Mesendoderm (in vitro differentiated cells): ENCODE measurements around the gene SLC7A4.

Experiments
- DNase-seq: peaks from one replicate; pipeline ENCODE4 v3.0.0; 2013
- H2AK5ac ChIP-seq: 2 replicates; pipeline ENCODE4 v1.6.1; 2013; ENCODE audit warnings: low read length, inconsistent platforms
- H2BK120ac ChIP-seq: 2 replicates; pipeline ENCODE4 v1.6.1; 2013; ENCODE audit warnings: low read depth, mild to moderate bottlenecking, low read length, moderate library complexity, mixed read lengths
- H2BK15ac ChIP-seq: replicated peaks from 2 replicates; pipeline ENCODE4 v1.6.1; 2013; ENCODE audit warnings: low read depth, mild to moderate bottlenecking, moderate library complexity
- H2BK5ac ChIP-seq: 2 replicates; pipeline ENCODE4 v1.6.1; 2013; ENCODE audit warnings: low read length, inconsistent platforms
- H3K18ac ChIP-seq: 2 replicates; pipeline ENCODE4 v1.6.1; 2013; ENCODE audit warnings: mild to moderate bottlenecking, low read length, mixed read lengths
- H3K23ac ChIP-seq: one replicate; pipeline ENCODE4 v1.6.1; 2013; ENCODE audit warnings: low read length
- H3K27ac ChIP-seq: 2 replicates; pipeline ENCODE4 v1.5.1; 2013; ENCODE audit warnings: low read depth, mild to moderate bottlenecking, inconsistent platforms, low read length, moderate library complexity
- H3K27me3 ChIP-seq: 2 replicates; pipeline ENCODE4 v1.6.1; 2013; ENCODE audit warnings: low read length, control low read depth, mild to moderate bottlenecking, inconsistent platforms; ENCODE audit not compliant: insufficient read depth, poor library complexity
- H3K36me3 ChIP-seq: 2 replicates; pipeline ENCODE4 v1.6.1; 2013; ENCODE audit warnings: low read length, inconsistent platforms; ENCODE audit not compliant: control insufficient read depth, insufficient read depth
- H3K4ac ChIP-seq: one replicate; pipeline ENCODE4 v1.6.1; 2013; ENCODE audit warnings: low read depth, mild to moderate bottlenecking, low read length, moderate library complexity
- H3K4me1 ChIP-seq: 2 replicates; pipeline ENCODE4 v1.6.1; 2013; ENCODE audit warnings: low read depth, low read length, inconsistent platforms; ENCODE audit not compliant: control insufficient read depth
- H3K4me2 ChIP-seq: 2 replicates; pipeline ENCODE4 v1.6.1; 2013; ENCODE audit warnings: low read length
- H3K4me3 ChIP-seq: 2 replicates; pipeline ENCODE4 v1.5.1; 2013; ENCODE audit warnings: mild to moderate bottlenecking, low read length
- H3K56ac ChIP-seq: one replicate; pipeline ENCODE4 v1.6.1; 2013; ENCODE audit warnings: low read length
- H3K79me1 ChIP-seq: 2 replicates; pipeline ENCODE4 v1.6.1; 2013; ENCODE audit warnings: low read length, inconsistent platforms
- H3K79me2 ChIP-seq: 2 replicates; pipeline ENCODE4 v1.6.1; 2013; ENCODE audit warnings: mild to moderate bottlenecking, low read length; ENCODE audit not compliant: control insufficient read depth, insufficient read depth
- H3K9ac ChIP-seq: 2 replicates; pipeline ENCODE4 v1.6.1; 2013; ENCODE audit warnings: low read length, inconsistent platforms
- H4K5ac ChIP-seq: one replicate; pipeline ENCODE4 v1.6.1; 2013; ENCODE audit warnings: low read length
- H4K8ac ChIP-seq: one replicate; pipeline ENCODE4 v1.6.1; 2013; ENCODE audit warnings: low read depth, mild to moderate bottlenecking, control low read depth, low read length, moderate library complexity
- WGBS: extraction: QIAGEN DNeasy Blood & Tissue Kit; methylation state at CpG from one replicate; pipeline ENCODE4 v1.1.7; 2013; ENCODE audit warnings: low lambda C conversion rate, missing lambda C conversion rate; ENCODE audit not compliant: insufficient coverage; ENCODE audit errors: extremely low coverage; 5-methylcytosine and 5-hydroxymethylcytosine counted together

SLC7A4 gene

DNA sequence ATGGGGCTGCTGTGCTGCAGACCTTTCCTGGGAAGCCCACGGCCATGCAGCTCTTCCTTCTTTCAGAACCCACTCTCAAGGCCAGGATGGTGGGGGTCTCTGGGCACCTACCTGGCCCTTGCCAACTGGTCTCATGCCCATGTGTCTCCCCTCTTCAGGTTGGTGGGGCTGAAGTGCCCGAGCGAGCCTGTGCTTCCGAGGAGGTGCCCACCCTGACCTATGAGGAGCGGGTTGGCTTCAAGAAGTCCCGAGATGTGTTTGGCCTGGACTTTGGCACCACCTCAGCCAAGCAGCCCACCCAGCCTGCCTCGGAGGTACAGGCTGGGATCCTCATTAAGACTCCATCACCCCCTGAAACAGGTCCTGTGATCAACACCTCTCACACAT, 40.3 kb downstream of the SLC7A4 start:
- Histone ChIP-seq H3K36me3 (peaks cover 2% of the 10 kb centered on the region), H2BK15ac (no peak overlapping the region), H4K5ac (no peak overlapping the region), H3K27ac (no peak overlapping the region), H3K4me1 (no peaks in the 10 kb centered on the region), H3K27me3 (no peaks in the 10 kb centered on the region), H3K18ac (no peak overlapping the region), H3K79me2 (no peaks in the 10 kb centered on the region), H3K23ac (no peak overlapping the region), H2BK120ac (no peak overlapping the region), H3K4ac (no peak overlapping the region), H3K56ac (no peak overlapping the region), H3K4me2 (no peak overlapping the region), H3K79me1 (no peaks in the 10 kb centered on the region), H3K9ac (no peak overlapping the region), H3K4me3 (no peak overlapping the region), H4K8ac (no peak overlapping the region), H2BK5ac (no peak overlapping the region), H2AK5ac (no peak overlapping the region)
- DNase-seq = no peak
- no CpG with 5 or more reads among the region's 7 CpGs for WGBS

DNA sequence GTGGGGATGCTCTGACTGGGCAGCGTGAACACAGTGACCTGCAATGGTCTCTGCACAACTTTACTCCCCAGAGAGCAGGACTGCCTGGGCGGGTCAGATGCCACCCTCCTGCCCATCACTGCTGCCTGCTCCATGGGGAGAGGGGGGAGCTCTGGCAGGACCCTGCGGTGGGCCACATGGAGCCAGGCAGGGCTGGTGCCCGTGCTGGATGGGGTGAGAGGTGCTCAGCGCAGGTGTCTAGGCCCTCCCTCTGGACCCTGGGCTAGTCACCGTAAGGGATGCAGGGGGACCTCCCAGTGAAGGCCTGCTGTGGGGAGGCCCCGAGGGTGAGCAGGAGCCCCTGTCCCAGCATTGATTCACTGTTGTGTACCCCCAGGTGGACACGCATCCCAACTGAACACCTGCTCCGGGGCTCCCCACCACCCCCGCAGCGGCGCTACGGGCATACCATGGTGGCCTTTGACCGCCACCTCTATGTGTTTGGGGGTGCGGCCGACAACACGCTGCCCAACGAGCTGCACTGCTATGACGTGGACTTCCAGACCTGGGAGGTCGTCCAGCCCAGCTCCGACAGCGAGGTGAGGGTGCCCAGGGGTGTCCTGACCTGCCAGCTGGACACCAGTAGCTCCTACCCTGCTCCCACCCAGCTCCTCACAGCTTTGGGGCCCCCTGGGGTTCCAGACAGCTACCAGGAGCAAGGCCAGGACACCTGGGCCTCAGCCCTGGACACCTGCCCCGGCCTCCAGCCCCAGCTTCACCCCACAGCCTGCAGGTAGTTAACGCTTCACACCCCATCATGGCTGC, 40.9 kb downstream of the SLC7A4 start:
- Histone ChIP-seq H3K79me2 (no peaks in the 10 kb centered on the region), H2AK5ac (no peak overlapping the region), H3K4me2 (no peak overlapping the region), H3K23ac (no peak overlapping the region), H2BK5ac (no peak overlapping the region), H4K8ac (no peak overlapping the region), H3K27me3 (no peaks in the 10 kb centered on the region), H3K9ac (no peak overlapping the region), H3K18ac (no peak overlapping the region), H3K4me3 (no peak overlapping the region), H2BK120ac (no peak overlapping the region), H3K4ac (no peak overlapping the region), H4K5ac (no peak overlapping the region), H3K79me1 (no peaks in the 10 kb centered on the region), H2BK15ac (no peak overlapping the region), H3K56ac (no peak overlapping the region), H3K4me1 (no peaks in the 10 kb centered on the region), H3K36me3 (peaks cover 2% of the 10 kb centered on the region), H3K27ac (no peak overlapping the region)
- no CpG with 5 or more reads among the region's 24 CpGs for WGBS
- no peak for DNase-seq

DNA sequence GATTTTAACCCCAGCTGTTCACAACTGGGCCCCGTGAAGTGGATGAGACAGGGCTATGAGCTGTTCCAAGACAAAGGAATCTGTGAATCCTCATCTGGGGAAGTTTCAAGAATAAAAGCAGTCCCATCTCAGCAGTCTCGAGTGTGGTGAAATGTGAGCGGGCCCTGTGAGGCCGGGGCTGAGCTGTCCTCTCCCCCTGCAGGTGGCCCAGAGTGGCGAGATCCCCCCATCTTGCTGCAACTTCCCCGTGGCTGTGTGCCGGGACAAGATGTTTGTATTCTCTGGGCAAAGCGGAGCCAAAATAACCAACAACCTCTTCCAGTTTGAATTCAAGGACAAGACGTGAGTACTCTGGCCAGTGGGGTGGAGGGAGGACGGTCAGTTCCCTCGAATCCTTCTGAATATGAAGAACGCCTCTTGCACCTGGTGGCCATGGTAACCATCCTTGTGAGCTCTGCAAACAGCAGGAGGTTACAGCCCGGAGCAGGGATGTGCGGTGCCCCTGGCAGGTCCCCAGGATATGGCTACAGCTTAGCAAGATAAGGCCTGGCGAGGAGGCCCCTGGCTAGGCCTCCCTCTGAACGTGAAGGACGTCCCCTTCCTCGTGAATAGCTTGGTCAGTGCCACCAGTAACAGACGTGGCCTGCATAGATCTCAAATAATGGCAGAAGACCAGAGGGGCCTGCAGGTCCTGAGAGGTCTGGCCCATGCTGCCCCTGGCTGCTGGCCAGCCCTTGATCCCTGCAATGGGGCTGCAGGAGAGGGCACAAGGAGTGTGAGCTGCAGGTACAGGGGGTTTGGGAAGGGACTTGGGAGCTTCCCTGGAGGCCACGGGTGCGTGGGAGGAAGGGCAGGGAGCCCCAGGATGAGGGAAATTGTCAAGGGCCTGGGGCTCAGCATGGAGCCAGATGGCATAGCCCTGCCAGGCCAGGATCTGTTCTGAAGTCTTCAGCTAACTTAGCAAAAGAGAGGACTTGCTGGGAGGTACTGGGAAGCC, 41.9 kb downstream of the SLC7A4 start:
- Histone ChIP-seq H3K4ac (no peak overlapping the region), H3K9ac (no peak overlapping the region), H3K79me1 (no peaks in the 10 kb centered on the region), H3K18ac (no peak overlapping the region), H3K27ac (no peak overlapping the region), H4K8ac (no peak overlapping the region), H2BK5ac (no peak overlapping the region), H2AK5ac (no peak overlapping the region), H3K56ac (no peak overlapping the region), H3K4me2 (no peak overlapping the region), H3K27me3 (no peaks in the 10 kb centered on the region), H2BK120ac (no peak overlapping the region), H3K4me3 (no peak overlapping the region), H4K5ac (no peak overlapping the region), H3K23ac (no peak overlapping the region), H2BK15ac (no peak overlapping the region), H3K4me1 (no peaks in the 10 kb centered on the region), H3K36me3 (peaks cover 2% of the 10 kb centered on the region), H3K79me2 (no peaks in the 10 kb centered on the region)
- no CpG with 5 or more reads among the region's 21 CpGs for WGBS
- no peak for DNase-seq

DNA sequence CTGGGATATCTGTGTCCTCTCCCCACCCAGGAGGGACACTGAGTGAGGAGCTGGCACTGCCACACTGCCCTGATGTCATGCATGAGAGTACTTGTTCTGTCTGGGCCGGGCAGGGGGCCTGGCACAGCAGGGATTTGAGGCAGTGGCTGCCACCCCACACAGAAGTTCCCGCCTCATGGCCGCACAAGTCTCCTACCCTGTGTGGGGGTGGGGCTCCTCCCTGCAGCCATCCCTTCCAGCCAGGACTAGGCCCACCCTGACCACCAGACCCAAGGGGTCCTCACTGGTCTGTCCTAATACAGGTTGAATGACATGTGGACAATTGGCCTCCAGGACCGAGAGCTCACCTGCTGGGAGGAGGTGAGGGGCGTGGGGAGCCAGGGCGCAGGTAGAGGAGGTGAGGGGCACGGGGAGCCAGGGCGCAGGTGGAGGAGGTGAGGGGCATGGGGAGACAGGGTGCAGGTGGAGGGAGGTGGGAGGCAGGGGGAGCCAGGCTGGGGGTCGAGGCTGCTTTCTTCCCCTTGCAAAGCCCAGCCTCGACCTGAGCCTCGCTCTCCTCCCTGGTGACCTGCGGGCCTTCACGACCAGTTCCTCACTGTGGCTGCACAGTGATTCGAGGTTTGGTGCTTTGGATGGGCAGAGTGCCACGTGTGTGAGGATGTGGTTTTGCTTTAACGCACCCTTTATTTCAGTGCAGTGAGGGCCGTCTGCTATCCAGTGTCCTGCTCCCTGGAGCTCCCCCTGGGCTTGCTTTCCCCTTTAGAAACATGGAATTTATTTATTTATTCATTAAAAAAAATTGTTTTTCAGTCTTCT, 42.8 kb downstream of the SLC7A4 start:
- no peak overlapping the region for H4K8ac ChIP-seq
- H2BK120ac ChIP-seq = no peak overlapping the region
- no peak overlapping the region for H4K5ac ChIP-seq
- H3K4ac ChIP-seq = no peak overlapping the region
- DNase-seq = no peak
- no peaks in the 10 kb centered on the region for H3K4me1 ChIP-seq
- no peak overlapping the region for H3K23ac ChIP-seq
- no CpG with 5 or more reads among the region's 17 CpGs for WGBS
- no peak overlapping the region for H2BK15ac ChIP-seq
- no peak overlapping the region for H3K27ac ChIP-seq
- no peak overlapping the region for H3K56ac ChIP-seq
- no peak overlapping the region for H2BK5ac ChIP-seq
- H3K9ac ChIP-seq = no peak overlapping the region
- no peaks in the 10 kb centered on the region for H3K27me3 ChIP-seq
- H3K4me2 ChIP-seq = no peak overlapping the region
- H3K79me1 ChIP-seq = no peaks in the 10 kb centered on the region
- H3K79me2 ChIP-seq = no peaks in the 10 kb centered on the region
- H3K18ac ChIP-seq = no peak overlapping the region
- H3K4me3 ChIP-seq = no peak overlapping the region
- peaks cover 2% of the 10 kb centered on the region for H3K36me3 ChIP-seq
- H2AK5ac ChIP-seq = no peak overlapping the region

DNA sequence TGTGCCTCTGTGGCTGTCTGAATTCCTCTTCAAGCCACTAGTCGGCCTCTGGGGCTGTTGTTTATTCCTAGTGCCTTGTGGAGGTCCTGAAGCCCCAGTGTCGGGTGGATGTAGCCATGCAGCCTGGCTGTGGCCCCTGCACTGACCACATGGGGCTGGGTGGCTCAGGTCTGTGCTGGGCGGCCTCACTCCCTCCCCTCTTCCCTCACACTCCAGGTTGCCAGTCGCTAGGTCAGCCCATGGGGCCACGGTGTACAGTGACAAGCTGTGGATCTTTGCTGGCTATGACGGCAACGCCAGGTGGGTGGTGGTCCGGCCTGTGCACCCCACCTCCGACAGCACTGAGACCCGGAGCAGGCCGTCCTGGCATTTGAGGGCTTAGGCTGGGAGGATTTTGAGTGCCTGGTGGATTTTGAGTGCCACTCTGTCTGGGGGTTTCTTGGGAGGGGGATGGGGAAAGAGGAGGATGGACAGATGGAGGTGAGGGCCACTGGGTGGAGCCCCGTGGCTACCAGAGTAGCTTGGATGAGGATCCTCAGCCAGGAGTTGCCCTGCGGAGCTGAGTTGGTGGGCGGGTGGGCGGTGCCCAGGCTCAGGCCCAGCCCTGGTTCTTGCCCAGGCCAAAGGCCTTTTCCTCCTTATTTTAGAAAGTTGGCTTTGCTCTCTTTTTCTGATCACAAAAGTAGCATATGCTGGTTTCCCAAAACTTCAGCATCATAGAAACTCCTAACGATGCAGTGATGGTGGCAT, 43.6 kb downstream of the SLC7A4 start:
- WGBS = no CpG with 5 or more reads among the region's 16 CpGs
- Histone ChIP-seq H2BK15ac (no peak overlapping the region), H3K4me1 (no peaks in the 10 kb centered on the region), H3K4ac (no peak overlapping the region), H3K27ac (no peak overlapping the region), H2AK5ac (no peak overlapping the region), H3K36me3 (peaks cover 2% of the 10 kb centered on the region), H3K4me2 (no peak overlapping the region), H3K56ac (no peak overlapping the region), H3K4me3 (no peak overlapping the region), H3K23ac (no peak overlapping the region), H3K27me3 (no peaks in the 10 kb centered on the region), H3K79me1 (no peaks in the 10 kb centered on the region), H3K79me2 (no peaks in the 10 kb centered on the region), H3K18ac (no peak overlapping the region), H4K8ac (no peak overlapping the region), H2BK120ac (no peak overlapping the region), H4K5ac (no peak overlapping the region), H3K9ac (no peak overlapping the region), H2BK5ac (no peak overlapping the region)
- DNase-seq = no peak
